H1 (cell line): Measurements from ENCODE around the gene ASL. TPM values are rescaled to one million over a fixed set of nuclear protein-coding genes. Genes with fewer than 3 reads are reported as not detected.

Experiments
- CTCF ChIA-PET: fragments of 300-600 bp; sonication (Branson Sonifier 250); formaldehyde crosslinking; loops from one replicate; lab custom pipeline; 2021; ENCODE audit not compliant: partially characterized antibody; lab: Charles Lee
- POLR2A ChIA-PET: fragments of 300-600 bp; sonication (Branson Sonifier 250); formaldehyde crosslinking; loops from one replicate; lab custom pipeline; 2021; ENCODE audit warnings: inconsistent platforms; ENCODE audit not compliant: partially characterized antibody; lab: Charles Lee
- DNase-seq, 2 experiments: peaks; one replicate each; pipeline versions ENCODE4 v3.0.0 to v3.0.0-alpha.2; 2010 to 2022; ENCODE audit warnings: low spot score in 2 of 2, low read depth in 1 of 2, mixed read lengths in 1 of 2
- FAIRE-seq: peaks from 2 replicates; lab custom pipeline; 2011; peaks lifted over from hg19 to GRCh38; lab: Jason Lieb, UNC
- H2AFZ ChIP-seq: 2 replicates; pipeline ENCODE4 v1.8.1; 2012; ENCODE audit warnings: low read length, inconsistent platforms
- H2AK5ac ChIP-seq: 2 replicates; pipeline ENCODE4 v1.6.1; 2013; ENCODE audit warnings: low read depth, low read length
- H2BK120ac ChIP-seq: replicated peaks from 2 replicates; pipeline ENCODE3; 2013; ENCODE audit warnings: low read depth, low read length, inconsistent platforms
- H2BK12ac ChIP-seq: 2 replicates; pipeline ENCODE4 v1.6.1; 2013; ENCODE audit warnings: low read depth, low read length
- H2BK15ac ChIP-seq: 2 replicates; pipeline ENCODE4 v1.6.1; 2013; ENCODE audit warnings: low read length
- H2BK20ac ChIP-seq: 2 replicates; pipeline ENCODE4 v1.6.1; 2013; ENCODE audit warnings: low read length
- H2BK5ac ChIP-seq: 2 replicates; pipeline ENCODE4 v1.6.1; 2013; ENCODE audit warnings: low read depth, low read length
- H3K14ac ChIP-seq: 2 replicates; pipeline ENCODE4 v1.6.1; 2013; ENCODE audit warnings: inconsistent platforms; ENCODE audit not compliant: insufficient read length
- H3K18ac ChIP-seq: 2 replicates; pipeline ENCODE4 v1.6.1; 2013; ENCODE audit warnings: low read length; ENCODE audit errors: extremely low read depth
- H3K23ac ChIP-seq: 2 replicates; pipeline ENCODE4 v1.6.1; 2013; ENCODE audit warnings: inconsistent platforms; ENCODE audit not compliant: insufficient read length
- H3K23me2 ChIP-seq: 2 replicates; pipeline ENCODE4 v1.6.1; 2013; ENCODE audit warnings: low read depth, low read length
- H3K27ac ChIP-seq: 2 replicates; pipeline ENCODE4 v1.6.1; 2011; ENCODE audit warnings: low read depth, low read length, inconsistent platforms
- H3K27me3 ChIP-seq, 4 experiments: replicated peaks in 1 of 4; 1 replicate in 1 of 4; 2 replicates in 3 of 4; pipeline versions ENCODE4 v1.6.1 to v1.8.1; 2011 to 2013; ENCODE audit warnings: low read length in 3 of 4, mild to moderate bottlenecking in 3 of 4, inconsistent platforms in 2 of 4, mixed read lengths in 2 of 4, moderate library complexity in 1 of 4; ENCODE audit not compliant: control insufficient read depth in 3 of 4, insufficient read depth in 3 of 4; ENCODE audit errors: extremely low read depth in 1 of 4
- H3K36me3 ChIP-seq, 4 experiments: 2 replicates each; pipeline versions ENCODE4 v1.6.1 to v1.8.1; 2011 to 2013; ENCODE audit warnings: mild to moderate bottlenecking in 4 of 4, low read length in 3 of 4, moderate library complexity in 2 of 4, control low read depth in 1 of 4, inconsistent platforms in 1 of 4; ENCODE audit not compliant: insufficient read depth in 4 of 4, control insufficient read depth in 2 of 4
- H3K4ac ChIP-seq: replicated peaks from 2 replicates; pipeline ENCODE3; 2013; ENCODE audit warnings: low read length, low read depth, mixed read lengths, inconsistent platforms; ENCODE audit not compliant: insufficient read length
- H3K4me1 ChIP-seq, 4 experiments: replicated peaks in 1 of 4; 1 replicate in 1 of 4; 2 replicates in 3 of 4; pipeline versions ENCODE4 v1.6.1 to v1.8.1; 2011 to 2013; ENCODE audit warnings: low read length in 3 of 4, inconsistent platforms in 2 of 4, mixed read lengths in 1 of 4; ENCODE audit not compliant: insufficient read depth in 4 of 4, control insufficient read depth in 3 of 4
- H3K4me2 ChIP-seq, 2 experiments: 2 replicates each; pipeline versions ENCODE4 v1.6.1 to v1.8.1; 2011 to 2013; ENCODE audit warnings: low read depth in 2 of 2, low read length in 2 of 2, control low read depth in 1 of 2, inconsistent platforms in 1 of 2, mild to moderate bottlenecking in 1 of 2; ENCODE audit not compliant: insufficient read depth in 1 of 2
- H3K4me3 ChIP-seq, 4 experiments: fragments of 200-600, 300-600 bp in 1 of 4; sonication (generic), shearing (Covaris generic), sonication (Bioruptor Twin) in 1 of 4; 2 replicates each; pipeline versions ENCODE4 v1.5.1 to v1.8.1; 2011 to 2016; ENCODE audit warnings: low read length in 4 of 4, low read depth in 3 of 4, control low read depth in 2 of 4, inconsistent platforms in 2 of 4, mild to moderate bottlenecking in 2 of 4, mixed read lengths in 1 of 4, moderate library complexity in 1 of 4; ENCODE audit not compliant: insufficient read depth in 2 of 4; ENCODE audit errors: extremely low read depth in 1 of 4
- H3K56ac ChIP-seq: replicated peaks from 2 replicates; pipeline ENCODE3; 2013; ENCODE audit warnings: low read depth, mild to moderate bottlenecking, mixed read lengths, low read length, inconsistent platforms; ENCODE audit not compliant: insufficient read length
- H3K79me1 ChIP-seq: 2 replicates; pipeline ENCODE4 v1.6.1; 2013; ENCODE audit warnings: low read depth, low read length, control low read depth
- H3K79me2 ChIP-seq, 2 experiments: 2 replicates each; pipeline versions ENCODE4 v1.6.1 to v1.8.1; 2012 to 2013; ENCODE audit warnings: low read length in 2 of 2, mild to moderate bottlenecking in 2 of 2, inconsistent platforms in 1 of 2; ENCODE audit not compliant: insufficient read depth in 2 of 2, control insufficient read depth in 1 of 2
- H3K9ac ChIP-seq, 4 experiments: replicated peaks in 1 of 4; 1 replicate in 1 of 4; 2 replicates in 3 of 4; pipeline versions ENCODE4 v1.6.1 to v1.8.1; 2011 to 2013; ENCODE audit warnings: low read depth in 3 of 4, low read length in 3 of 4, control low read depth in 2 of 4, mild to moderate bottlenecking in 2 of 4, moderate library complexity in 2 of 4, inconsistent platforms in 1 of 4; ENCODE audit errors: extremely low read depth in 1 of 4
- H3K9me3 ChIP-seq, 2 experiments: 2 replicates each; pipeline versions ENCODE4 v1.6.1 to v1.8.1; 2012 to 2013; ENCODE audit warnings: mild to moderate bottlenecking in 2 of 2, moderate library complexity in 2 of 2, control low read depth in 1 of 2, inconsistent platforms in 1 of 2, low read depth in 1 of 2, low read length in 1 of 2, mixed read lengths in 1 of 2; ENCODE audit not compliant: insufficient read depth in 2 of 2
- H4K20me1 ChIP-seq, 2 experiments: replicated peaks in 1 of 2; 2 replicates each; pipeline versions ENCODE3 to v1.8.1; 2011 to 2013; ENCODE audit warnings: inconsistent platforms in 2 of 2, low read length in 2 of 2, mild to moderate bottlenecking in 1 of 2; ENCODE audit not compliant: insufficient read depth in 2 of 2, control insufficient read depth in 1 of 2
- H4K5ac ChIP-seq: 2 replicates; pipeline ENCODE4 v1.6.1; 2013; ENCODE audit warnings: low read length, low read depth, mixed read lengths, inconsistent platforms; ENCODE audit not compliant: insufficient read length
- H4K8ac ChIP-seq: 2 replicates; pipeline ENCODE4 v1.8.0; 2013; ENCODE audit warnings: mild to moderate bottlenecking, moderate library complexity, low read length, inconsistent platforms; ENCODE audit not compliant: insufficient read depth; ENCODE audit errors: extremely low read depth
- H4K91ac ChIP-seq: replicated peaks from 2 replicates; pipeline ENCODE3; 2013; ENCODE audit warnings: low read length, mixed read lengths, inconsistent platforms; ENCODE audit not compliant: insufficient read length
- HDAC6 ChIP-seq: IDR thresholded peaks from one replicate; pipeline ENCODE4 v1.7.1; 2012; ENCODE audit warnings: low read depth, mild to moderate bottlenecking, inconsistent platforms, low read length, moderate library complexity
- RAD21 ChIP-seq, 2 experiments: IDR thresholded peaks in 1 of 2; conservative IDR thresholded peaks in 1 of 2; 2 replicates each; pipeline ENCODE4 v1.6.1; 2011; ENCODE audit warnings: low read depth in 2 of 2, low read length in 2 of 2, improper control_type of control experiment in 1 of 2, inconsistent platforms in 1 of 2, mild to moderate bottlenecking in 1 of 2, moderate library complexity in 1 of 2
- SRF ChIP-seq: IDR thresholded peaks from 2 replicates; pipeline ENCODE4 v1.6.1; 2011; ENCODE audit warnings: mild to moderate bottlenecking, low read depth, low read length, moderate library complexity
- TEAD4 ChIP-seq: IDR thresholded peaks from 2 replicates; pipeline ENCODE4 v1.6.1; 2012; ENCODE audit warnings: low read depth, low read length, inconsistent platforms, mixed read lengths
- WGBS, 2 experiments: shearing (Covaris generic) in 1 of 2; methylation state at CpG; one replicate each; pipeline versions ENCODE4 v1.1.6 to v1.1.7; 2013 to 2015; ENCODE audit warnings: low lambda C conversion rate in 2 of 2, mixed read lengths in 2 of 2, inconsistent platforms in 1 of 2, low coverage in 1 of 2, missing lambda C conversion rate in 1 of 2; ENCODE audit not compliant: insufficient replicate concordance in 2 of 2, insufficient coverage in 1 of 2, insufficient read length in 1 of 2; ENCODE audit errors: extremely low coverage in 1 of 2, missing lambda C conversion rate in 1 of 2; 5-methylcytosine and 5-hydroxymethylcytosine counted together
- polyA plus RNA-seq, 7 experiments: library from polyadenylated mRNA; depleted of rRNA in 3 of 7; stranded (reverse) in 5 of 7; unstranded in 2 of 7; fragments of >200 nt in 5 of 7; fragments of 200-250 nt in 2 of 7; gene quantifications; 1 replicate in 5 of 7; 2 replicates in 1 of 7; 4 replicates in 1 of 7; pipeline versions ENCODE4 v1.2.1 to v1.2.3, GENCODE V29; 2011 to 2013; ENCODE audit warnings: missing spikeins in 2 of 7, mixed read lengths in 2 of 7
- total RNA-seq: library from RNA; stranded (reverse); fragmentation: NEBNext Ultra II Directional; extraction: Animal tissue kit (Norgen Biotek cat#: 25700); gene quantifications from 2 replicates; pipeline ENCODE4 v1.2.1, GENCODE V29; 2021

Gene ASL
- total and polyA plus RNA-seq, 2 of the 8 experiments (the other 6 are each of a cell fraction or from before 2014, with no cell fraction given), result 23.3 to 35.3 TPM

DNA sequence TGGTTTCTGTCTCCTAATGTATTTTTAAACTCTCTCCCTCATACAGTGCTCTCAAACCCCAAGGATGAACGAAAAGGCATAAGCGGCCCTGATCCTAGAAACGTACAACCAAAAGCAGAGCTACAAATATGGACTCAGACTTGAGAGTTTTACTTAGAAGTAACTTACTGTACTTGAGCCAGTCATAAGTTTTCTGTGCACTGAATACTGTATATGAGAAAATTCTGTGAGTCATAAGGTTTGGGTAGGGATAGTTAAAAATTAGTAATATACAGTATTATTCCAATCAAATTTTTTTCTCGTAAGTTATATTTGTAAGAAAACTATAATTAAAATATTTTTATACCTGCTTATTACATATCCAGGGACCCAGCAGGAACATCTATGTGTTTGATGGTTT is 5.9 kb upstream of the ASL start:
- no peak overlapping the region for H4K8ac ChIP-seq
- H2BK120ac ChIP-seq, result no peak overlapping the region
- no peak overlapping the region for H2BK5ac ChIP-seq
- H3K9me3 ChIP-seq, result no peaks in the 10 kb centered on the region
- H3K36me3 ChIP-seq, result no peaks in the 10 kb centered on the region
- H4K20me1 ChIP-seq, result no peaks in the 10 kb centered on the region
- no peak overlapping the region for H3K4ac ChIP-seq
- H3K14ac ChIP-seq, result no peak overlapping the region
- no peak overlapping the region for H3K9ac ChIP-seq
- H3K18ac ChIP-seq, result no peak overlapping the region
- H3K4me2 ChIP-seq, result no peak overlapping the region
- ChIA-PET POLR2A (no interaction called here), CTCF (no interaction called here)
- no peaks in the 10 kb centered on the region for H3K23me2 ChIP-seq
- no peak for FAIRE-seq
- H2BK20ac ChIP-seq, result no peak overlapping the region
- no peaks in the 10 kb centered on the region for H3K79me1 ChIP-seq
- no peak overlapping the region for H3K4me3 ChIP-seq
- no peak overlapping the region for H3K23ac ChIP-seq
- no peak overlapping the region for H3K56ac ChIP-seq
- no peak for TF ChIP-seq SRF
- TF ChIP-seq TEAD4, result no peak
- TF ChIP-seq HDAC6, result no peak
- no peak for TF ChIP-seq RAD21 (IDR thresholded peaks at IDR 0.05 in 1 of 2, conservative IDR thresholded peaks at IDR 0.05 in 1 of 2; ENCODE audit: low read depth in 2 of 2, low read length in 2 of 2)
- no peak overlapping the region for H2BK12ac ChIP-seq
- no peaks in the 10 kb centered on the region for H3K27me3 ChIP-seq
- no peaks in the 10 kb centered on the region for H3K4me1 ChIP-seq
- no peak overlapping the region for H2AK5ac ChIP-seq
- H2BK15ac ChIP-seq, result no peak overlapping the region
- no peaks in the 10 kb centered on the region for H3K79me2 ChIP-seq
- H4K91ac ChIP-seq, result no peak overlapping the region
- H4K5ac ChIP-seq, result no peak overlapping the region
- DNase-seq, result no peak
- WGBS, 2 experiments, result 93% methylated on average over 4 of the region's 4 CpGs; no CpG with 5 or more reads in 1 of the 2 experiments
- H3K27ac ChIP-seq, result no peak overlapping the region
- H2AFZ ChIP-seq, result no peak overlapping the region
